Measurements from ENCODE around the gene RPP30.

- TF ChIP-seq EZH2 (IDR thresholded peaks at IDR 0.05; ENCODE audit: insufficient read depth, poor library complexity, severe bottlenecking) (no peak), EZH2phosphoT487 (IDR thresholded peaks at IDR 0.05; ENCODE audit: insufficient read depth, low read depth) (no peak)
Measured at GRCh38 chr10:90888387-90888786, 16.6 kb downstream of the RPP30 start.

Data from GM23248 (cell line).